K562 (cell line): Measurements from ENCODE around the gene ARMH3. TPM values are rescaled to one million over a fixed set of nuclear protein-coding genes. Genes with fewer than 3 reads are reported as not detected.

Experiments used
- ATAC-seq: fragments of 200-7000 bp; cut with Tn5 transposase; 3 replicates; pipeline ENCODE4 v1.9.1; 2020; ENCODE audit warnings: moderate library complexity
- BruUV-seq: library from RNA; stranded (reverse); fragments of 400-500 nt; replicated peaks from 2 replicates; lab custom pipeline; 2021; lab: Mats Ljungman, UMichigan
- CTCF ChIA-PET: fragments of 300-600 bp; formaldehyde crosslinking; extraction: SDS; loops from one replicate; lab custom pipeline; 2021; ENCODE audit warnings: low intra/inter-chr PET ratio; lab: Yijun Ruan, JAX
- POLR2A ChIA-PET: fragments of 300-600, 350-650 bp; sonication (Branson Sonifier 250); formaldehyde crosslinking; extraction: SDS; loops from one replicate; lab custom pipeline; 2021; ENCODE audit warnings: antibody characterized with exemption, inconsistent platforms; lab: Yijun Ruan, JAX
- DNase-seq, 4 experiments: peaks; one replicate each; pipeline versions ENCODE4 v3.0.0 to v3.0.0-alpha.2; 2011 to 2018; ENCODE audit warnings: low spot score in 3 of 4, mixed read lengths in 3 of 4; ENCODE audit errors: extremely low read depth in 1 of 4
- FAIRE-seq: peaks from 2 replicates; lab custom pipeline; 2011; peaks lifted over from hg19 to GRCh38; lab: Jason Lieb, UNC
- H2AFZ ChIP-seq: 2 replicates; pipeline ENCODE4 v1.6.0; 2011; ENCODE audit warnings: low read depth, low read length, control low read depth, inconsistent platforms
- H3K27ac ChIP-seq: fragments of 200-600 bp; 3 replicates; pipeline ENCODE4 v1.8.0; 2011; ENCODE audit warnings: low read depth, mild to moderate bottlenecking, control low read depth, inconsistent platforms, low read length, moderate library complexity, mixed read lengths; ENCODE audit errors: extremely low read depth
- H3K27me3 ChIP-seq, 2 experiments: fragments of 300-600 bp in 1 of 2; 2 replicates in 1 of 2; 3 replicates in 1 of 2; pipeline versions ENCODE4 v1.6.0 to v1.8.0; 2011; ENCODE audit warnings: inconsistent platforms in 2 of 2, low read length in 2 of 2, mild to moderate bottlenecking in 1 of 2, mixed read lengths in 1 of 2, moderate library complexity in 1 of 2; ENCODE audit not compliant: control insufficient read depth in 2 of 2, insufficient read depth in 2 of 2
- H3K36me3 ChIP-seq: fragments of 300-600 bp; 3 replicates; pipeline ENCODE4 v1.8.0; 2011; ENCODE audit warnings: mild to moderate bottlenecking, low read length, inconsistent platforms; ENCODE audit not compliant: control insufficient read depth, insufficient read depth
- H3K4me1 ChIP-seq, 2 experiments: fragments of 200-600 bp in 1 of 2; replicated peaks in 1 of 2; 2 replicates in 1 of 2; 3 replicates in 1 of 2; pipeline versions ENCODE4 v1.5.1 to v1.8.0; 2011; ENCODE audit warnings: inconsistent platforms in 2 of 2, low read length in 2 of 2, mild to moderate bottlenecking in 1 of 2, mixed read lengths in 1 of 2, moderate library complexity in 1 of 2; ENCODE audit not compliant: control insufficient read depth in 2 of 2, insufficient read depth in 2 of 2
- H3K4me2 ChIP-seq: 2 replicates; pipeline ENCODE4 v1.6.1; 2011; ENCODE audit warnings: low read length, control low read depth, inconsistent platforms, mixed read lengths; ENCODE audit not compliant: insufficient read depth
- H3K4me3 ChIP-seq: fragments of 200-600 bp; sonication (generic), shearing (Covaris generic); 2 replicates; pipeline ENCODE4 v1.5.1; 2016; ENCODE audit warnings: control low read depth, inconsistent platforms
- H3K79me2 ChIP-seq: fragments of 200-600 bp; 3 replicates; pipeline ENCODE4 v1.8.0; 2011; ENCODE audit warnings: low read length, inconsistent platforms; ENCODE audit not compliant: control insufficient read depth, insufficient read depth
- H3K9ac ChIP-seq, 2 experiments: 2 replicates each; pipeline versions ENCODE4 v1.6.0 to v1.6.1; 2011; ENCODE audit warnings: low read depth in 2 of 2, low read length in 2 of 2, control low read depth in 1 of 2, inconsistent platforms in 1 of 2, mild to moderate bottlenecking in 1 of 2, mixed read lengths in 1 of 2; ENCODE audit not compliant: insufficient read depth in 1 of 2
- H3K9me1 ChIP-seq: one replicate; pipeline ENCODE4 v1.6.0; 2011; ENCODE audit warnings: inconsistent platforms, mild to moderate bottlenecking, low read length, moderate library complexity; ENCODE audit not compliant: control insufficient read depth, insufficient read depth
- H3K9me3 ChIP-seq: replicated peaks from 2 replicates; pipeline ENCODE4 v1.5.1; 2011; ENCODE audit warnings: low read depth, low read length, inconsistent platforms; ENCODE audit not compliant: control insufficient read depth, insufficient read depth
- H4K20me1 ChIP-seq: replicated peaks from 2 replicates; pipeline ENCODE4 v1.6.1; 2011; ENCODE audit warnings: low read length, inconsistent platforms, mixed read lengths; ENCODE audit not compliant: control insufficient read depth, insufficient read depth
- ETS2 ChIP-seq: IDR thresholded peaks from 2 replicates; pipeline ENCODE4 v1.6.1; 2016; ENCODE audit warnings: borderline replicate concordance, missing genetic modification characterization, mild to moderate bottlenecking, moderate library complexity, missing compliant biosample characterization; ENCODE audit not compliant: poor library complexity, severe bottlenecking
- HDAC3 ChIP-seq: fragments of 450-650 bp; IDR thresholded peaks from 2 replicates; pipeline ENCODE4 v1.6.1; 2018; ENCODE audit warnings: borderline replicate concordance, mild to moderate bottlenecking, moderate library complexity; ENCODE audit not compliant: partially characterized antibody
- KDM2B ChIP-seq: fragments of 250-450 bp; sonication (Bioruptor Pico); IDR thresholded peaks from 2 replicates; pipeline ENCODE4 v1.8.0; 2021; ENCODE audit warnings: mild to moderate bottlenecking, moderate library complexity
- MAFG ChIP-seq: fragments of 450-650 bp; conservative IDR thresholded peaks from 2 replicates; pipeline ENCODE4 v1.6.1; 2016; ENCODE audit warnings: missing genetic modification characterization, missing compliant biosample characterization
- MBD2 ChIP-seq: sonication (generic); IDR thresholded peaks from 2 replicates; pipeline ENCODE4 v1.6.1; 2016; ENCODE audit warnings: low read depth, borderline replicate concordance
- MCM5 ChIP-seq: fragments of 450-650 bp; IDR thresholded peaks from 2 replicates; pipeline ENCODE4 v1.6.1; 2016; ENCODE audit warnings: low read depth
- MEF2A ChIP-seq: IDR thresholded peaks from 2 replicates; pipeline ENCODE4 v1.6.1; 2011; ENCODE audit warnings: low read depth, mild to moderate bottlenecking, low read length, moderate library complexity; ENCODE audit not compliant: control insufficient read depth
- PTBP1 ChIP-seq: fragments of 200-400 bp; formaldehyde crosslinking; IDR thresholded peaks from 2 replicates; pipeline ENCODE4 v1.6.1; 2017; ENCODE audit warnings: low read depth, low read length
- RAD21 ChIP-seq, 2 experiments: fragments of 250-450 bp in 1 of 2; fragments of 450-650 bp in 1 of 2; sonication (Bioruptor Pico) in 1 of 2; formaldehyde crosslinking in 1 of 2; IDR thresholded peaks in 1 of 2; conservative IDR thresholded peaks in 1 of 2; 2 replicates each; pipeline versions ENCODE4 v1.4.0 to v1.8.0; 2020 to 2022; ENCODE audit warnings: mild to moderate bottlenecking in 2 of 2, moderate library complexity in 1 of 2
- RFX1 ChIP-seq: fragments of 450-650 bp; IDR thresholded peaks from 2 replicates; pipeline ENCODE4 v1.6.1; 2016; ENCODE audit warnings: mild to moderate bottlenecking, moderate library complexity
- ZMIZ1 ChIP-seq, 2 experiments: fragments of 150-350 bp in 1 of 2; IDR thresholded peaks; 2 replicates each; pipeline ENCODE4 v1.6.1; 2012 to 2016; ENCODE audit warnings: low read depth in 2 of 2, low read length in 2 of 2, mild to moderate bottlenecking in 1 of 2, moderate library complexity in 1 of 2
- ZNF121 ChIP-seq: sonication (generic); formaldehyde crosslinking; conservative IDR thresholded peaks from 2 replicates; pipeline ENCODE4 v1.8.0; 2022; ENCODE audit warnings: missing genetic modification reagents
- ZNF175 ChIP-seq: fragments of 200-800 bp; sonication (Bioruptor generic); IDR thresholded peaks from 2 replicates; pipeline ENCODE4 v1.6.1; 2016; ENCODE audit warnings: low read depth, mild to moderate bottlenecking, missing genetic modification characterization, missing compliant biosample characterization
- ZNF79 ChIP-seq: fragments of 250-450 bp; sonication (Bioruptor Pico); IDR thresholded peaks from 2 replicates; pipeline ENCODE4 v1.4.0; 2020; ENCODE audit warnings: low read depth, mild to moderate bottlenecking, moderate library complexity
- WGBS: fragments of 100-300 bp; shearing (Covaris generic); methylation state at CpG from one replicate; pipeline ENCODE4 v1.1.6; 2016; ENCODE audit warnings: low coverage, mixed read lengths; ENCODE audit not compliant: insufficient coverage; ENCODE audit errors: missing lambda C conversion rate; 5-methylcytosine and 5-hydroxymethylcytosine counted together
- in situ Hi-C: fragments of 300-500 bp; cut with MboI; formaldehyde crosslinking; loops from 4 replicates; pipeline ENCODE4 v1.15.0; 2018; ENCODE audit warnings: inconsistent platforms, mixed read lengths
- intact Hi-C: fragments of 100-400 bp; cut with micrococcal nuclease; formaldehyde crosslinking; loops from 2 replicates; pipeline ENCODE4 v1.14.2; 2022
- polyA plus RNA-seq, 8 experiments: library from polyadenylated mRNA; depleted of rRNA in 4 of 8; stranded (reverse) in 5 of 8; unstranded in 3 of 8; fragments of >200 nt; fragmentation: Nextera tagmentation in 2 of 8; fragmentation: Illumina TruSeq in 1 of 8; extraction: Ambion mirVana in 2 of 8; extraction: Trizol in 1 of 8; gene quantifications; 2 replicates each; pipeline versions ENCODE4 v1.2.1 to v1.2.3, GENCODE V29; 2011 to 2014; ENCODE audit warnings: inconsistent platforms in 1 of 8, missing spikeins in 1 of 8
- total RNA-seq, 7 experiments: library from RNA; depleted of rRNA in 6 of 7; stranded (reverse); fragments of >200 nt in 6 of 7; fragmentation: Illumina TruSeq in 2 of 7; extraction: Trizol in 2 of 7; gene quantifications; 2 replicates each; pipeline versions ENCODE4 v1.2.1 to v1.2.3, GENCODE V29; 2011 to 2021; ENCODE audit warnings: low replicate concordance in 1 of 7

The ARMH3 gene
- total and polyA plus RNA-seq, 9 of the 15 experiments (the other 6 are each of a cell fraction or from before 2014, with no cell fraction given), result 0.29 to 0.73 TPM; not detected in 7

GRCh38 chr10:102086196-102086595 is 30.2 kb upstream of the ARMH3 start:
- CTCF ChIA-PET, result no interaction called here
- H3K4me1 ChIP-seq, result no peaks in the 10 kb centered on the region; a peak in 1 of 5 replicates
- no peak for TF ChIP-seq MEF2A
- TF ChIP-seq RFX1, result no peak
- no peak for TF ChIP-seq RAD21 (CRISPR knock-in tag; conservative IDR thresholded peaks at IDR 0.05 in 1 of 2, IDR thresholded peaks at IDR 0.05 in 1 of 2)
- no peak for TF ChIP-seq MCM5
- TF ChIP-seq ZNF79, result no peak
- no peak for TF ChIP-seq MBD2
- no peak for TF ChIP-seq ZMIZ1 (IDR thresholded peaks at IDR 0.05; ENCODE audit: low read depth in 2 of 2, low read length in 2 of 2)
- no peak for TF ChIP-seq HDAC3
- TF ChIP-seq KDM2B (CRISPR knock-in tag), result no peak
- no peak for TF ChIP-seq ZNF175 (CRISPR knock-in tag)
- no peak for TF ChIP-seq ETS2 (tag)
- no peak for TF ChIP-seq MAFG (tag)
- TF ChIP-seq PTBP1, result no peak
- TF ChIP-seq ZNF121 (CRISPR knock-in tag), result no peak
- TF ChIP-seq, all 486 proteins: peak for 0
- BruUV-seq, result no TSS peak
- Histone ChIP-seq H3K27me3 (no peaks in the 10 kb centered on the region), H3K79me2 (no peaks in the 10 kb centered on the region), H4K20me1 (no peaks in the 10 kb centered on the region), H3K36me3 (no peaks in the 10 kb centered on the region), H3K27ac (no peak overlapping the region), H3K4me3 (no peak overlapping the region), H2AFZ (no peak overlapping the region), H3K9me3 (no peaks in the 10 kb centered on the region), H3K9ac (no peak overlapping the region), H3K4me2 (no peak overlapping the region), H3K9me1 (no peaks in the 10 kb centered on the region)
- ATAC-seq (peak; percentile 35; the same call in 1 of the 3 replicates), DNase-seq (no peak), FAIRE-seq (no peak)
- intact Hi-C loops (no loop called here), in situ Hi-C loops (loop anchor here (25.0 kb wide), 1 partner anchor 874 kb away; no protein-coding TSS in a partner anchor)
- POLR2A ChIA-PET, result interaction anchor here (0.6 kb wide), 1 partner anchor 29 kb away, joined by 3 read pairs; no protein-coding TSS in a partner anchor
- 33% methylated on average over 5 of the region's 8 CpGs for WGBS
